A549 (cell line): Measurements from ENCODE around the gene MEF2C. TPM values are rescaled to one million over a fixed set of nuclear protein-coding genes. Genes with fewer than 3 reads are reported as not detected.

ENCODE experiments used
- ATAC-seq, 2 experiments: fragments of 200-7000 bp in 1 of 2; fragments of >200 bp in 1 of 2; cut with Nextera tagmentation in 1 of 2; cut with Tn5 transposase in 1 of 2; 3 replicates each; pipeline versions ENCODE4 v1.8.0 to v1.9.1; 2018 to 2020; ENCODE audit warnings: mild to moderate bottlenecking in 1 of 2, moderate library complexity in 1 of 2
- CTCF ChIA-PET: fragments of 300-600 bp; sonication (Branson Sonifier 250); formaldehyde crosslinking; extraction: SDS; loops from one replicate; lab custom pipeline; 2021; ENCODE audit warnings: antibody characterized with exemption, inconsistent platforms; lab: Yijun Ruan, JAX
- POLR2A ChIA-PET: fragments of 350-600 bp; formaldehyde crosslinking; extraction: SDS; loops from one replicate; lab custom pipeline; 2021; ENCODE audit warnings: antibody characterized with exemption, inconsistent platforms; lab: Yijun Ruan, JAX
- DNase-seq, 2 experiments: peaks; one replicate each; pipeline versions ENCODE4 v3.0.0 to v3.0.0-alpha.2; 2011 to 2016; ENCODE audit warnings: low read depth in 1 of 2, low spot score in 1 of 2
- FAIRE-seq: peaks from 2 replicates; lab custom pipeline; 2011; peaks lifted over from hg19 to GRCh38; lab: Jason Lieb, UNC
- H3K27ac ChIP-seq, 2 experiments: fragments of >200 bp; sonication (Bioruptor Twin); formaldehyde crosslinking; 3 replicates each; pipeline ENCODE4 v1.5.1; 2016 to 2017
- H3K4me1 ChIP-seq: fragments of >200 bp; sonication (Bioruptor Twin); formaldehyde crosslinking; 3 replicates; pipeline ENCODE4 v1.6.1; 2016
- H3K4me2 ChIP-seq: fragments of >200 bp; sonication (Bioruptor Twin); formaldehyde crosslinking; 3 replicates; pipeline ENCODE4 v1.6.1; 2016
- H3K4me3 ChIP-seq: fragments of >200 bp; sonication (Bioruptor Twin); formaldehyde crosslinking; 3 replicates; pipeline ENCODE4 v1.5.1; 2016
- H3K9me3 ChIP-seq: fragments of >200 bp; sonication (Bioruptor Twin); formaldehyde crosslinking; 3 replicates; pipeline ENCODE4 v1.6.1; 2016
- CBX8 ChIP-seq: fragments of 200-600 bp; sonication (generic); IDR thresholded peaks from 2 replicates; pipeline ENCODE4 v1.6.1; 2016
- CEBPB ChIP-seq, 2 experiments: fragments of >200 bp in 1 of 2; sonication (Bioruptor Twin) in 1 of 2; formaldehyde crosslinking in 1 of 2; IDR thresholded peaks; 2 replicates each; pipeline ENCODE4 v1.6.1; 2012 to 2016
- E2F6 ChIP-seq: IDR thresholded peaks from 2 replicates; pipeline ENCODE4 v1.6.1; 2012; ENCODE audit warnings: low read depth, borderline replicate concordance
- FOXS1 ChIP-seq: fragments of 250-450 bp; sonication (Bioruptor Pico); IDR thresholded peaks from 2 replicates; pipeline ENCODE4 v1.5.0; 2020; ENCODE audit warnings: mild to moderate bottlenecking, moderate library complexity
- HES2 ChIP-seq: fragments of >200 bp; sonication (Bioruptor Twin); formaldehyde crosslinking; IDR thresholded peaks from 2 replicates; pipeline ENCODE4 v1.6.1; 2016
- HEYL ChIP-seq: fragments of 250-450 bp; sonication (Bioruptor Pico); IDR thresholded peaks from 2 replicates; pipeline ENCODE4 v1.8.0; 2021; ENCODE audit warnings: mild to moderate bottlenecking, moderate library complexity
- HMGXB4 ChIP-seq: fragments of 250-450 bp; sonication (Bioruptor Pico); IDR thresholded peaks from 2 replicates; pipeline ENCODE4 v1.5.0; 2021; ENCODE audit warnings: mild to moderate bottlenecking, moderate library complexity, borderline replicate concordance
- HOXB13 ChIP-seq: fragments of 250-450 bp; sonication (Bioruptor Pico); IDR thresholded peaks from 2 replicates; pipeline ENCODE4 v1.5.0; 2020; ENCODE audit warnings: low read depth, mild to moderate bottlenecking, moderate library complexity
- JUNB ChIP-seq: fragments of >200 bp; sonication (Bioruptor Twin); formaldehyde crosslinking; IDR thresholded peaks from 2 replicates; pipeline ENCODE4 v1.6.1; 2016
- KDM1A ChIP-seq: fragments of 200-600 bp; sonication (generic); IDR thresholded peaks from 2 replicates; pipeline ENCODE4 v1.6.1; 2016; ENCODE audit warnings: low read depth, mild to moderate bottlenecking
- KDM5A ChIP-seq: fragments of 200-600 bp; sonication (generic); IDR thresholded peaks from 2 replicates; pipeline ENCODE4 v1.6.1; 2016; ENCODE audit warnings: antibody characterized with exemption, mild to moderate bottlenecking
- MAFK ChIP-seq: fragments of 450-650 bp; IDR thresholded peaks from 2 replicates; pipeline ENCODE4 v1.6.1; 2014; ENCODE audit not compliant: partially characterized antibody
- POLR2A ChIP-seq: IDR thresholded peaks from 2 replicates; pipeline ENCODE4 v1.6.1; 2012; ENCODE audit warnings: mild to moderate bottlenecking, low read length
- RCOR1 ChIP-seq: fragments of 150-350 bp; IDR thresholded peaks from 2 replicates; pipeline ENCODE4 v1.6.1; 2014; ENCODE audit warnings: antibody characterized with exemption, low read length, low read depth
- SREBF2 ChIP-seq: fragments of 450-650 bp; IDR thresholded peaks from 2 replicates; pipeline ENCODE4 v1.6.1; 2014; ENCODE audit warnings: mild to moderate bottlenecking, moderate library complexity
- TP53 ChIP-seq: fragments of 250-450 bp; sonication (Bioruptor Pico); IDR thresholded peaks from 2 replicates; pipeline ENCODE4 v1.5.0; 2021; ENCODE audit warnings: mild to moderate bottlenecking, moderate library complexity
- ZSCAN20 ChIP-seq: fragments of 250-450 bp; sonication (Bioruptor Pico); IDR thresholded peaks from 2 replicates; pipeline ENCODE4 v1.8.0; 2022; ENCODE audit warnings: mild to moderate bottlenecking, moderate library complexity
- WGBS: methylation state at CpG from one replicate; pipeline ENCODE4 v1.1.6; 2017; ENCODE audit errors: missing lambda C conversion rate; 5-methylcytosine and 5-hydroxymethylcytosine counted together
- polyA plus RNA-seq, 4 experiments: library from polyadenylated mRNA; depleted of rRNA in 3 of 4; stranded (reverse); fragments of >200 nt; fragmentation: RNase III in 1 of 4; extraction: RNeasy Plus Mini Kit Qiagen cat#74134 plus additional on column Dnase treatment in 1 of 4; gene quantifications; 2 replicates in 3 of 4; 3 replicates in 1 of 4; pipeline ENCODE4 v1.2.3, GENCODE V29; 2011 to 2017

Gene MEF2C
- polyA plus RNA-seq, 2 of the 4 experiments (the other 2 are of a cell fraction), result 0.03 to 0.06 TPM

GRCh38 chr5:88708682-88709398, 174.1 kb downstream of the MEF2C start:
- ChIA-PET POLR2A (no interaction called here), CTCF (interaction anchor here (0.8 to 4.4 kb wide), 5 partner anchors 16 to 21 kb away, joined by 3 to 20 read pairs (median 4); no protein-coding TSS in a partner anchor)
- Histone ChIP-seq H3K4me1 (no peaks in the 10 kb centered on the region), H3K4me3 (no peak overlapping the region), H3K4me2 (no peak overlapping the region), H3K9me3 (no peaks in the 10 kb centered on the region), H3K27ac (no peak overlapping the region)
- no peak for DNase-seq
- no peak for ATAC-seq
- TF ChIP-seq CBX8, result no peak
- TF ChIP-seq MAFK, result no peak
- TF ChIP-seq KDM1A, result no peak
- 22% methylated on average over 2 of the region's 2 CpGs for WGBS
- no peak for FAIRE-seq

GRCh38 chr5:88708021-88708420, 175.0 kb downstream of the MEF2C start:
- H3K4me2 ChIP-seq, result no peak overlapping the region
- FAIRE-seq (no peak), ATAC-seq (no peak; a peak in 1 of 6 replicates), DNase-seq (no peak)
- no peaks in the 10 kb centered on the region for H3K9me3 ChIP-seq
- TF ChIP-seq FOXS1 (no peak), SREBF2 (no peak), POLR2A (no peak), CEBPB (IDR thresholded peaks at IDR 0.05) (no peak), HMGXB4 (CRISPR knock-in tag) (no peak), E2F6 (no peak), HES2 (no peak), ZSCAN20 (CRISPR knock-in tag) (no peak), KDM5A (no peak), TP53 (CRISPR knock-in tag) (no peak), HOXB13 (no peak), RCOR1 (no peak), JUNB (no peak)
- H3K4me1 ChIP-seq, result no peaks in the 10 kb centered on the region
- H3K4me3 ChIP-seq, result no peak overlapping the region
- ChIA-PET POLR2A (no interaction called here), CTCF (interaction anchor here (1.2 to 4.4 kb wide), 4 partner anchors 14 to 20 kb away, joined by 4 to 20 read pairs (median 4); no protein-coding TSS in a partner anchor)
- no peak overlapping the region for H3K27ac ChIP-seq
- 100% methylated on average over 1 of the region's 1 CpG for WGBS

- no peak overlapping the region for H3K27ac ChIP-seq
- 2% methylated on average over 4 of the region's 4 CpGs for WGBS
- no peak for TF ChIP-seq HEYL (CRISPR knock-in tag)
- TF ChIP-seq, all 56 proteins: peak for 0
- ATAC-seq (no peak), FAIRE-seq (no peak), DNase-seq (no peak)
- Histone ChIP-seq H3K9me3 (no peaks in the 10 kb centered on the region), H3K4me2 (no peak overlapping the region), H3K4me3 (no peak overlapping the region), H3K4me1 (no peaks in the 10 kb centered on the region)
- ChIA-PET CTCF (interaction anchor here (1.2 to 4.4 kb wide), 3 partner anchors 15 to 20 kb away, joined by 4 to 20 read pairs (median 4); no protein-coding TSS in a partner anchor), POLR2A (no interaction called here)
Measured at GRCh38 chr5:88707216-88707965, 175.6 kb downstream of the MEF2C start.
